MM.1S (cell line): ENCODE data around the gene FADS3.
A peak's percentile ranks its signal among the peaks of the same experiment; 100 is the strongest.

Experiments
- DNase-seq: peaks from one replicate; pipeline ENCODE4 v3.0.0-alpha.2; 2015
- H2AFZ ChIP-seq: fragments of 300-600 bp; sonication (generic); 2 replicates; pipeline ENCODE4 v1.6.0; 2016; ENCODE audit warnings: antibody characterized with exemption, low read length
- H3F3A ChIP-seq: fragments of 300-600 bp; sonication (generic); 2 replicates; pipeline ENCODE4 v1.6.1; 2016; ENCODE audit warnings: mild to moderate bottlenecking, antibody characterized with exemption, low read length, moderate library complexity, mixed read lengths; ENCODE audit not compliant: insufficient read depth
- H3K27ac ChIP-seq: fragments of 300-600 bp; sonication (generic); 2 replicates; pipeline ENCODE4 v1.5.1; 2016; ENCODE audit warnings: mild to moderate bottlenecking, low read length
- H3K27me3 ChIP-seq: fragments of 300-600 bp; sonication (generic); replicated peaks from 2 replicates; pipeline ENCODE4 v1.6.0; 2016; ENCODE audit warnings: low read length; ENCODE audit not compliant: insufficient read depth
- H3K36me3 ChIP-seq: fragments of 300-600 bp; sonication (generic); replicated peaks from 2 replicates; pipeline ENCODE4 v1.6.1; 2016; ENCODE audit warnings: mild to moderate bottlenecking, low read length, mixed read lengths; ENCODE audit not compliant: insufficient read depth
- H3K4me1 ChIP-seq: fragments of 300-600 bp; sonication (generic); 2 replicates; pipeline ENCODE4 v1.6.1; 2016; ENCODE audit warnings: low read length, mixed read lengths
- H3K4me2 ChIP-seq: fragments of 300-600 bp; sonication (generic); 2 replicates; pipeline ENCODE4 v1.6.0; 2016; ENCODE audit warnings: low read depth, low read length
- H3K4me3 ChIP-seq: fragments of 300-600 bp; sonication (generic); 2 replicates; pipeline ENCODE4 v1.5.1; 2016; ENCODE audit warnings: low read length, mixed read lengths
- H3K79me2 ChIP-seq: fragments of 300-600 bp; sonication (generic); 2 replicates; pipeline ENCODE4 v1.6.1; 2016; ENCODE audit warnings: mixed run types, low read length, mixed read lengths
- H3K9ac ChIP-seq: fragments of 300-600 bp; sonication (generic); 2 replicates; pipeline ENCODE4 v1.6.1; 2016; ENCODE audit warnings: low read length, mixed read lengths
- H3K9me2 ChIP-seq: fragments of 300-600 bp; sonication (generic); replicated peaks from 2 replicates; pipeline ENCODE4 v1.6.1; 2016; ENCODE audit warnings: mild to moderate bottlenecking, low read length, mixed read lengths; ENCODE audit not compliant: insufficient read depth
- H3K9me3 ChIP-seq: fragments of 300-600 bp; sonication (generic); replicated peaks from 2 replicates; pipeline ENCODE4 v1.6.1; 2016; ENCODE audit warnings: mild to moderate bottlenecking, low read length, mixed read lengths; ENCODE audit not compliant: insufficient read depth
- H4K20me1 ChIP-seq: fragments of 300-600 bp; sonication (generic); 2 replicates; pipeline ENCODE4 v1.6.1; 2016; ENCODE audit warnings: mild to moderate bottlenecking, low read length, moderate library complexity, mixed read lengths; ENCODE audit not compliant: insufficient read depth
- CTCF ChIP-seq: fragments of 300-600 bp; sonication (generic); IDR thresholded peaks from 2 replicates; pipeline ENCODE4 v1.5.1; 2016; ENCODE audit warnings: antibody characterized with exemption, low read length, mixed read lengths
- EZH2 ChIP-seq: fragments of 300-600 bp; sonication (generic); optimal IDR thresholded peaks from 2 replicates; pipeline ENCODE3; 2017; ENCODE audit warnings: low read depth, mild to moderate bottlenecking, antibody characterized with exemption, low read length, mixed read lengths
- EZH2phosphoT487 ChIP-seq: fragments of 300-600 bp; sonication (generic); IDR thresholded peaks from 2 replicates; pipeline ENCODE4 v1.6.1; 2018; ENCODE audit warnings: antibody characterized with exemption, low read length

The FADS3 gene

DNA sequence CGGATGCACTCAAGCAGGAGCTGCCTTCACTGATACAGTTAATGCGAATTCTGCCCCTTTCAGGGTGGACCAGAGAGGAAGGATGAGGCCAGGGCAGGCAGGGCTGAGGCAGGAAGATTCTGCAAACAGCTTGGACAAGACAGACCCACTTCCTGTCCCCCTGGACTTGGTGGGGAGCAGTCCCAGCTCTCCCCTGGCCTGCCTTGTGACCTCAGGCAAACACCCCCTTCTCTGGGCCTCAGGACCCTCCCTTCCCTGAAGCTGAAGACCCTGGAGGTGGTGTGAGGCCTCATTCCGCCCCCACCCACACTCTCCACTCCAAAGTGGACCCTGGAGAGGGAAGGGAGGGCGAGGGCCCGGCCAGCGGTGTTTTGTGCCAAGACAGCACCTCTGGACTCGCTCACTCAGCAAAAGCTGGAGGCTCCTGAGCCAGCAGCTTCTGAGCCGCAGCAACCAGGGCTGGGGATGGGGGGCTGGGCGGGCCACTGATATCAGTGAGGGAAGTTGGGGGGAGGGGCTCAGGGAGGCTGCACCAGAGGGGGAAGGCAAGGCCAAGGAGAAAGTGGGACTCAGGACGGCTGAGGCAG is 17.5 kb upstream of the FADS3 start:
- H2AFZ ChIP-seq = no peak overlapping the region

GRCh38 chr11:61907871-61908729 is 16.8 kb upstream of the FADS3 start:
- H3K4me1 ChIP-seq = peaks cover 7% of the 10 kb centered on the region
- 0 out of 2 replicates have a peak, but pooled peaks cover 3% of the 10 kb centered on the region for H3K27me3 ChIP-seq
- no peaks in the 10 kb centered on the region for H4K20me1 ChIP-seq
- H3K79me2 ChIP-seq = no peaks in the 10 kb centered on the region
- H3K4me3 ChIP-seq = no peak overlapping the region
- no peaks in the 10 kb centered on the region for H3K9me2 ChIP-seq
- H3K9ac ChIP-seq = no peak overlapping the region
- no peak for DNase-seq
- no peak overlapping the region for H2AFZ ChIP-seq
- H3K4me2 ChIP-seq = no peak overlapping the region
- no peak overlapping the region for H3K27ac ChIP-seq
- no peaks in the 10 kb centered on the region for H3K36me3 ChIP-seq
- H3K9me3 ChIP-seq = no peaks in the 10 kb centered on the region
- no peaks in the 10 kb centered on the region for H3F3A ChIP-seq
- no peak for TF ChIP-seq CTCF
- TF ChIP-seq EZH2phosphoT487 = no peak
- TF ChIP-seq EZH2 = no peak

More for the DNA sequence above, 17.5 kb upstream of the FADS3 start:
- no peak overlapping the region for H3K4me3 ChIP-seq
- no peaks in the 10 kb centered on the region for H4K20me1 ChIP-seq
- H3K9me3 ChIP-seq = no peaks in the 10 kb centered on the region
- no peak for TF ChIP-seq EZH2phosphoT487
- TF ChIP-seq EZH2 = no peak
- no peak for TF ChIP-seq CTCF
- no peaks in the 10 kb centered on the region for H3K79me2 ChIP-seq
- H3K27me3 ChIP-seq = peaks cover 10% of the 10 kb centered on the region; the same call in 1 of the 2 replicates
- no peak overlapping the region for H3K9ac ChIP-seq
- no peaks in the 10 kb centered on the region for H3F3A ChIP-seq
- peak; percentile 14 for DNase-seq
- no peak overlapping the region for H3K4me2 ChIP-seq
- no peak overlapping the region for H3K27ac ChIP-seq
- H3K9me2 ChIP-seq = no peaks in the 10 kb centered on the region
- H3K36me3 ChIP-seq = no peaks in the 10 kb centered on the region
- H3K4me1 ChIP-seq = peaks cover 7% of the 10 kb centered on the region

GRCh38 chr11:61907282-61907681 is 15.9 kb upstream of the FADS3 start:
- Histone ChIP-seq H3K9me3 (no peaks in the 10 kb centered on the region), H2AFZ (no peak overlapping the region), H3F3A (no peaks in the 10 kb centered on the region), H4K20me1 (no peaks in the 10 kb centered on the region), H3K4me3 (no peak overlapping the region), H3K4me2 (no peak overlapping the region), H3K27me3 (0 out of 2 replicates have a peak, but pooled peaks cover 3% of the 10 kb centered on the region), H3K9me2 (no peaks in the 10 kb centered on the region), H3K4me1 (peaks cover 7% of the 10 kb centered on the region), H3K79me2 (no peaks in the 10 kb centered on the region), H3K27ac (no peak overlapping the region), H3K36me3 (no peaks in the 10 kb centered on the region), H3K9ac (no peak overlapping the region)
- TF ChIP-seq CTCF (no peak), EZH2 (no peak)
- no peak for DNase-seq
